ENCODE results near the gene LBHD2. TPM values are rescaled to one million over a fixed set of nuclear protein-coding genes. Genes with fewer than 3 reads are reported as not detected.

LBHD2 gene
- total RNA-seq, 1 experiment from 2014 or later: not detected

- Histone ChIP-seq H3K27ac (ENCODE audit: low read depth, low read length) (no peak overlapping the region), H2AFZ (ENCODE audit: low read depth, low read length, poor library complexity, severe bottlenecking) (no peak overlapping the region), H3K9ac (ENCODE audit: low read length) (no peak overlapping the region), H3K9me2 (ENCODE audit: insufficient read depth) (no peaks in the 10 kb centered on the region), H3K27me3 (ENCODE audit: insufficient read depth, low read length) (no peaks in the 10 kb centered on the region), H4K20me1 (ENCODE audit: insufficient read depth) (no peaks in the 10 kb centered on the region), H3K9me3 (ENCODE audit: control insufficient read depth in 1 of 2, insufficient read depth in 1 of 2, low read depth in 1 of 2, low read length in 2 of 2) (no peaks in the 10 kb centered on the region), H3K4me3 (replicated peaks in 1 of 2; ENCODE audit: low read depth in 1 of 2, low read length in 2 of 2) (no peak overlapping the region), H3K36me3 (ENCODE audit: control insufficient read depth in 1 of 2, insufficient read depth in 2 of 2, low read length in 2 of 2) (no peaks in the 10 kb centered on the region), H3K4me2 (ENCODE audit: low read length) (no peak overlapping the region), H3K79me2 (ENCODE audit: insufficient read depth, low read length) (no peaks in the 10 kb centered on the region), H3K4me1 (ENCODE audit: control insufficient read depth in 1 of 2, insufficient read depth in 2 of 2, low read length in 2 of 2) (peaks cover 14 to 29% of the 10 kb centered on the region in 2 experiments; a peak in 3 of 4 replicates)
- BruUV-seq (replicated peaks): no TSS peak
- no peak for DNase-seq (ENCODE audit: low read depth, low spot score)
- ATAC-seq: no peak
- POLR2A ChIA-PET: no interaction called here
- CTCF ChIA-PET: interaction anchor here (0.7 kb wide), 1 partner anchor 923 kb away, joined by 3 read pairs; no protein-coding TSS in a partner anchor
- TF ChIP-seq CBX3 (IDR thresholded peaks at IDR 0.05; ENCODE audit: low read depth) (no peak), ZBTB33 (IDR thresholded peaks at IDR 0.05; ENCODE audit: extremely low read depth, insufficient replicate concordance, low read length) (no peak), ELF1 (IDR thresholded peaks at IDR 0.05; ENCODE audit: borderline replicate concordance, low read depth) (no peak), CTCF (IDR thresholded peaks at IDR 0.05 in 2 of 3, conservative IDR thresholded peaks at IDR 0.05 in 1 of 3; ENCODE audit: borderline replicate concordance in 1 of 3, insufficient read depth in 1 of 3, low read depth in 2 of 3, low read length in 2 of 3) (no peak), SIN3A (IDR thresholded peaks at IDR 0.05; ENCODE audit: low read depth) (no peak), JUND (IDR thresholded peaks at IDR 0.05) (no peak), YY1 (IDR thresholded peaks at IDR 0.05; ENCODE audit: extremely low read depth, insufficient replicate concordance, low read depth, low read length) (no peak), FOSL1 (IDR thresholded peaks at IDR 0.05; ENCODE audit: low read depth) (no peak), CEBPB (IDR thresholded peaks at IDR 0.05; ENCODE audit: low read depth) (no peak), REST (IDR thresholded peaks at IDR 0.05; ENCODE audit: low read depth) (no peak), RAD21 (IDR thresholded peaks at IDR 0.05; ENCODE audit: low read depth) (no peak), ATF3 (IDR thresholded peaks at IDR 0.05) (no peak), POLR2A (IDR thresholded peaks at IDR 0.05; ENCODE audit: borderline replicate concordance, extremely low read depth, insufficient read depth, insufficient read length) (no peak), MAX (IDR thresholded peaks at IDR 0.05) (no peak), EZH2phosphoT487 (IDR thresholded peaks at IDR 0.05; ENCODE audit: borderline replicate concordance) (no peak)
- RAD21 ChIA-PET (ENCODE audit: low non-redundant PET in 1 of 2, low total read pairs in 2 of 2, uncharacterized antibody in 2 of 2, unreplicated experiment in 2 of 2): no interaction called here
- intact Hi-C loops (cut with micrococcal nuclease): no loop called here
Observed at GRCh38 chr14:103102689-103103260, 18.8 kb downstream of the LBHD2 start.
